ENCODE data around the gene PDE9A.

DNA sequence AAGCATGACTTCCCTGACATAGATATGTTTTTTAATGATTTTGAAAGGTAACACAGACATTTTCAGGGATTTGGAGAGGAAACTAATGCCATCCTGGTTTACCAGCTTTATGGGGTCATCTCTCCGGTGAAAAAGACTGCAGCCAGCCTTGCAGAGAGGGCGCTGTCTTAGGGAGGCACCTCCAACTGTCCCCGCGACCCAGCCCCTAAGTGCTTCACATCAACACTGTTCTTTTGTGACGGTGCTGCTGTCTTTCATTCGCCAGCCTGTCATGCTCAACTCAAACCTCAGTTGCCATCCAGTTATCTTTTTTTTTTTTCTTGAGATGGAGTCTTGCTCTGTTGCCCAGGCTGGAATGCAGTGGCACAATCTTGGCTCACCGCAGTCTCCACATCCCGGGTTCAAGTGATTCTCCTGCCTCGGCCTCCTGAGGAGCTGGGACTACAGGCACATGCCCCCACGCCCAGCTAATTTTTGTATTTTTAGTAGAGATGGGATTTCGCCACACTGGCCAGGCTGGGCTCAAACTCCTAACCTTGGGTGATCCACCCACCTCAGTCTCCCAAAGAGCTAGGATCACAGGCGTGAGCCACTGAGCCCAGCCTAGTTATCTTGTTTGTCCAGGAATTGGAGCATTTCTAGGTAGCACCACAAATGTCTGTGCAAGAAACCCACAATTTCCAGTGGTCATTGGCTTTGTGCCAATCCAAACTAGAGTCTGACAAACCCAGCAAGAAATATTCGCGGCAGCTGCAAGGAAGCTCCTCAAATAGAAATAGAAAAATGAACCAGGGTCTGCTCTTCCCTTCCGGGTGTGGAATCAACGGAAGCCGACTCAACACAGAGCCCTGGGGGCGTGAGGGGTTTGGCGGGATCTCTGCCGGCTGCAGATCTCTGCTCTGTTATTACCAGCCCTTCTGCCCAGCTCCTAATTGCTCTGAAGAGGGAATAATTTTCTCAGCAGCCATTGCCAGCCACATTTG is 24.2 kb downstream of the PDE9A start:
- TF ChIP-seq POLR2AphosphoS5 (IDR thresholded peaks at IDR 0.05; ENCODE audit: low read depth, low read length) (no peak), POLR2A (IDR thresholded peaks at IDR 0.05; ENCODE audit: low read depth, low read length) (no peak)

Data from GM12892 (cell line).